HepG2 (cell line): ENCODE results near the gene ZMYND10. TPM values are rescaled to one million over a fixed set of nuclear protein-coding genes. Genes with fewer than 3 reads are reported as not detected.

Experiments used
- CBFB ChIP-seq: sonication (generic); formaldehyde crosslinking; IDR thresholded peaks from 2 replicates; pipeline ENCODE4 v1.4.0; 2020; ENCODE audit warnings: missing genetic modification reagents
- CENPX ChIP-seq: sonication (generic); formaldehyde crosslinking; IDR thresholded peaks from 2 replicates; pipeline ENCODE4 v1.9.0; 2021; ENCODE audit warnings: mild to moderate bottlenecking, missing genetic modification reagents, moderate library complexity
- FOXP1 ChIP-seq, 2 experiments: fragments of 450-650 bp in 1 of 2; IDR thresholded peaks; 2 replicates each; pipeline ENCODE4 v1.6.1; 2017 to 2018; ENCODE audit warnings: antibody characterized with exemption in 1 of 2
- GTF3A ChIP-seq: sonication (generic); formaldehyde crosslinking; conservative IDR thresholded peaks from 2 replicates; pipeline ENCODE4 v1.4.0; 2020; ENCODE audit warnings: mild to moderate bottlenecking, missing genetic modification reagents
- HMG20A ChIP-seq: IDR thresholded peaks from 2 replicates; pipeline ENCODE4 v1.6.1; 2016; ENCODE audit warnings: borderline replicate concordance
- HNF4A ChIP-seq: sonication (generic); formaldehyde crosslinking; IDR thresholded peaks from 2 replicates; pipeline ENCODE4 v1.4.0; 2020; ENCODE audit warnings: missing genetic modification reagents
- HNRNPLL ChIP-seq: fragments of 200-400 bp; formaldehyde crosslinking; IDR thresholded peaks from 2 replicates; pipeline ENCODE4 v1.6.1; 2017; ENCODE audit warnings: mild to moderate bottlenecking, low read depth, low read length; ENCODE audit not compliant: poor library complexity, severe bottlenecking
- KLF11 ChIP-seq: IDR thresholded peaks from 2 replicates; pipeline ENCODE4 v1.6.1; 2016; ENCODE audit warnings: missing compliant biosample characterization
- KLF13 ChIP-seq: sonication (generic); formaldehyde crosslinking; IDR thresholded peaks from 2 replicates; pipeline ENCODE4 v1.4.0; 2020; ENCODE audit warnings: mild to moderate bottlenecking, missing genetic modification reagents
- MIXL1 ChIP-seq: IDR thresholded peaks from 2 replicates; pipeline ENCODE4 v1.6.1; 2016
- MXI1 ChIP-seq: IDR thresholded peaks from 3 replicates; pipeline ENCODE4 v1.6.1; 2012; ENCODE audit warnings: low read depth, low read length, inconsistent platforms, borderline replicate concordance
- MYNN ChIP-seq: sonication (generic); formaldehyde crosslinking; IDR thresholded peaks from 2 replicates; pipeline ENCODE4 v1.4.0; 2020; ENCODE audit warnings: mild to moderate bottlenecking, low read depth, missing genetic modification reagents
- NFIB ChIP-seq: sonication (generic); formaldehyde crosslinking; IDR thresholded peaks from 2 replicates; pipeline ENCODE4 v1.9.0; 2021; ENCODE audit warnings: missing genetic modification reagents, mild to moderate bottlenecking, borderline replicate concordance
- NRL ChIP-seq: sonication (generic); formaldehyde crosslinking; IDR thresholded peaks from 2 replicates; pipeline ENCODE4 v1.5.0; 2020; ENCODE audit warnings: missing genetic modification reagents, mild to moderate bottlenecking, moderate library complexity, borderline replicate concordance
- PPARG ChIP-seq: conservative IDR thresholded peaks from 2 replicates; pipeline ENCODE4 v1.6.1; 2016; ENCODE audit warnings: missing biosample characterization, missing genetic modification reagents
- SRSF9 ChIP-seq: fragments of 200-400 bp; formaldehyde crosslinking; IDR thresholded peaks from 2 replicates; pipeline ENCODE4 v1.6.1; 2018; ENCODE audit warnings: borderline replicate concordance, mild to moderate bottlenecking, low read depth, low read length; ENCODE audit not compliant: insufficient read depth, poor library complexity, severe bottlenecking
- THAP11 ChIP-seq: IDR thresholded peaks from 2 replicates; pipeline ENCODE4 v1.6.1; 2016; ENCODE audit warnings: missing biosample characterization, missing genetic modification reagents
- ZIK1 ChIP-seq: sonication (generic); formaldehyde crosslinking; IDR thresholded peaks from 2 replicates; pipeline ENCODE4 v1.5.0; 2020; ENCODE audit warnings: mild to moderate bottlenecking, low read depth, missing genetic modification reagents, borderline replicate concordance
- ZNF136 ChIP-seq: sonication (generic); formaldehyde crosslinking; IDR thresholded peaks from 2 replicates; pipeline ENCODE4 v1.8.1; 2022; ENCODE audit warnings: low read depth, mild to moderate bottlenecking, moderate library complexity, missing genetic modification reagents
- ZNF143 ChIP-seq: sonication (generic); formaldehyde crosslinking; IDR thresholded peaks from 2 replicates; pipeline ENCODE4 v1.4.0; 2020; ENCODE audit warnings: missing genetic modification reagents
- ZNF24 ChIP-seq: fragments of 450-650 bp; IDR thresholded peaks from 2 replicates; pipeline ENCODE4 v1.6.1; 2017; ENCODE audit warnings: antibody characterized with exemption, mild to moderate bottlenecking
- ZNF451 ChIP-seq: sonication (generic); formaldehyde crosslinking; IDR thresholded peaks from 2 replicates; pipeline ENCODE4 v1.5.0; 2020; ENCODE audit warnings: mild to moderate bottlenecking, missing genetic modification reagents
- ZNF549 ChIP-seq: sonication (generic); formaldehyde crosslinking; IDR thresholded peaks from 2 replicates; pipeline ENCODE4 v1.5.0; 2020; ENCODE audit warnings: missing genetic modification reagents
- ZNF792 ChIP-seq: IDR thresholded peaks from 2 replicates; pipeline ENCODE4 v1.6.1; 2016
- ZNF83 ChIP-seq: sonication (generic); formaldehyde crosslinking; IDR thresholded peaks from 2 replicates; pipeline ENCODE4 v1.4.0; 2020; ENCODE audit warnings: missing genetic modification reagents, mild to moderate bottlenecking, borderline replicate concordance
- polyA plus RNA-seq, 8 experiments: library from polyadenylated mRNA; depleted of rRNA in 3 of 8; stranded (reverse) in 7 of 8; unstranded in 1 of 8; fragments of >200 nt; fragmentation: Illumina TruSeq in 4 of 8; extraction: Trizol in 4 of 8; gene quantifications; 2 replicates each; pipeline versions ENCODE4 v1.2.1 to v1.2.3, GENCODE V29; 2011 to 2016; ENCODE audit warnings: low read depth in 4 of 8, missing spikeins in 1 of 8, mixed read lengths in 1 of 8; ENCODE audit not compliant: insufficient read depth in 1 of 8
- total RNA-seq, 5 experiments: library from RNA; depleted of rRNA; stranded (reverse); fragments of >200 nt; fragmentation: Illumina TruSeq; extraction: Trizol; gene quantifications; 2 replicates each; pipeline ENCODE4 v1.2.3, GENCODE V29; 2016; ENCODE audit warnings: low read depth in 1 of 5
- TF ChIP-seq, protein P1 (sequence below): sonication (generic); formaldehyde crosslinking; conservative IDR thresholded peaks from 2 replicates; pipeline ENCODE4 v1.4.0; 2020; ENCODE audit warnings: missing genetic modification reagents
- TF ChIP-seq, protein P2 (sequence below): IDR thresholded peaks from 2 replicates; pipeline ENCODE4 v1.6.1; 2016

ZMYND10 gene
- total and polyA plus RNA-seq, 2 of the 13 experiments (the other 11 are each of a cell fraction or from before 2014, with no cell fraction given): 0.60 to 0.74 TPM

DNA sequence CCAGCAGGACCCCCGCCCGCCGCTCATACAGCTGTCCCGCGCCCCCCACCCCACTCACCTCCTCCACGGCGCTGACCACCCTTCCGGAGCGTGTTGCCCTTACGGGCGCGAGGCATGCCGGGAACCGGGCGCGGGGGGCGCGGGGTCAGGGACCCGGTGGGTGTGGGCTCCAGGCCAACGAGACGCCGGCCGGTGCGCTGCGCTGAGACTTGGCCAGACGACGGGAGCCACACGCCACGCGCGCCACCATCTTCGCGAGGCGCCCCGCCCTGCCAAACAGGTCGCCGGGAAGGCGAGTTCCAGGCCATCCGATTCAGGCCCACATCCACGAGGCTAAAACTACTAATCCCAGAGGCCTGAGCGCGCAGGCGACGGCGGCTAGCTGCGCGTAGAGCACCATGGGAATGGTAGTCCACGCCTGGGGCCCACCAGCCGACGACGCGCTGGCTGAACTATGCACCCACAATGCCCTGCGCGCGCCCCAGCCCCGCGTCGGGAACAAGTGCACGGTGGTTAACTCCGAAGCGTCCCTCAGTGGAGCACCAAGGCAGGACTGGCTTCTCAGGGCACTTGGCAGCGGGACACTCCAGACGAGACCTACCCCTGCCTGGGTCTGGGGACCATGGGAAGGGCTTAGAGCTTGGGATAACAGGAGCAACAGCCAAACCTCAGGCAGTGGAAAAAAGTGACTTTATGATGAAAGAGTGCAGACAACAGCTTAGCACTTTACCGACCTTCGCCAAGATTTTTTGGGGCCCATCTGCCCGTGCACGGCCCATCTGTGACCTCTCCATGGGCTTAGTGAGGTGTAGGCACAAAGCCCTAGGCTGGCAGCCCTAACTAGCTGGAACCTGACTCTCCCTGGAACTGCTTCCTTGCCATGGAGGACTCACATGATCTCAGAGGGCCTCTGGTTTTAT lies 53.1 kb downstream of the ZMYND10 start, which contains the start of gene IFRD2 (continued):
- TF ChIP-seq, protein P1, sequence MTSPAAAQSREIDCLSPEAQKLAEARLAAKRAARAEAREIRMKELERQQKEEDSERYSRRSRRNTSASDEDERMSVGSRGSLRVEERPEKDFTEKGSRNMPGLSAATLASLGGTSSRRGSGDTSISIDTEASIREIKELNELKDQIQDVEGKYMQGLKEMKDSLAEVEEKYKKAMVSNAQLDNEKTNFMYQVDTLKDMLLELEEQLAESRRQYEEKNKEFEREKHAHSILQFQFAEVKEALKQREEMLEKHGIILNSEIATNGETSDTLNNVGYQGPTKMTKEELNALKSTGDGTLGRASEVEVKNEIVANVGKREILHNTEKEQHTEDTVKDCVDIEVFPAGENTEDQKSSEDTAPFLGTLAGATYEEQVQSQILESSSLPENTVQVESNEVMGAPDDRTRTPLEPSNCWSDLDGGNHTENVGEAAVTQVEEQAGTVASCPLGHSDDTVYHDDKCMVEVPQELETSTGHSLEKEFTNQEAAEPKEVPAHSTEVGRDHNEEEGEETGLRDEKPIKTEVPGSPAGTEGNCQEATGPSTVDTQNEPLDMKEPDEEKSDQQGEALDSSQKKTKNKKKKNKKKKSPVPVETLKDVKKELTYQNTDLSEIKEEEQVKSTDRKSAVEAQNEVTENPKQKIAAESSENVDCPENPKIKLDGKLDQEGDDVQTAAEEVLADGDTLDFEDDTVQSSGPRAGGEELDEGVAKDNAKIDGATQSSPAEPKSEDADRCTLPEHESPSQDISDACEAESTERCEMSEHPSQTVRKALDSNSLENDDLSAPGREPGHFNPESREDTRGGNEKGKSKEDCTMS (CRISPR knock-in tag): no peak
- peak; percentile 89 for TF ChIP-seq CBFB (CRISPR knock-in tag)
- no peak; the same call in 1 of the 2 replicates for TF ChIP-seq ZIK1 (CRISPR knock-in tag)
- TF ChIP-seq ZNF549 (CRISPR knock-in tag): no peak
- TF ChIP-seq NFIB: no peak
- no peak for TF ChIP-seq SRSF9
- 0 out of 2 replicates have a peak, but pooled peaks have one; percentile 45 for TF ChIP-seq PPARG (CRISPR knock-in tag)
- 0 out of 2 replicates have a peak, but pooled peaks have one; percentile 55 for TF ChIP-seq GTF3A (CRISPR knock-in tag)
- TF ChIP-seq MIXL1 (CRISPR knock-in tag): 0 out of 2 replicates have a peak, but pooled peaks have one; percentile 35
- no peak for TF ChIP-seq ZNF24
- TF ChIP-seq ZNF451 (CRISPR knock-in tag): no peak
- no peak for TF ChIP-seq CENPX (CRISPR knock-in tag)
- 0 out of 2 replicates have a peak, but pooled peaks have one; percentile 32 for TF ChIP-seq ZNF136 (CRISPR knock-in tag)
- peak; percentile 89; the same call in 2 of the 3 replicates for TF ChIP-seq MXI1
- TF ChIP-seq KLF11 (CRISPR knock-in tag): no peak
- no peak; the same call in 1 of the 2 replicates for TF ChIP-seq NRL (CRISPR knock-in tag)
- TF ChIP-seq ZNF143 (CRISPR knock-in tag): peak; percentile 97
- no peak for TF ChIP-seq ZNF792
- TF ChIP-seq HMG20A (CRISPR knock-in tag): no peak
- no peak for TF ChIP-seq HNF4A (CRISPR knock-in tag)
- peak; percentile 98 for TF ChIP-seq THAP11 (CRISPR knock-in tag)
- TF ChIP-seq KLF13 (CRISPR knock-in tag): no peak
- no peak for TF ChIP-seq FOXP1 (IDR thresholded peaks at IDR 0.05)
- no peak for TF ChIP-seq FOXP1 (CRISPR knock-in tag; IDR thresholded peaks at IDR 0.05)
- TF ChIP-seq HNRNPLL: peak; percentile 57
- no peak for TF ChIP-seq MYNN (CRISPR knock-in tag)
- no peak for TF ChIP-seq ZNF83
- TF ChIP-seq, protein P2, sequence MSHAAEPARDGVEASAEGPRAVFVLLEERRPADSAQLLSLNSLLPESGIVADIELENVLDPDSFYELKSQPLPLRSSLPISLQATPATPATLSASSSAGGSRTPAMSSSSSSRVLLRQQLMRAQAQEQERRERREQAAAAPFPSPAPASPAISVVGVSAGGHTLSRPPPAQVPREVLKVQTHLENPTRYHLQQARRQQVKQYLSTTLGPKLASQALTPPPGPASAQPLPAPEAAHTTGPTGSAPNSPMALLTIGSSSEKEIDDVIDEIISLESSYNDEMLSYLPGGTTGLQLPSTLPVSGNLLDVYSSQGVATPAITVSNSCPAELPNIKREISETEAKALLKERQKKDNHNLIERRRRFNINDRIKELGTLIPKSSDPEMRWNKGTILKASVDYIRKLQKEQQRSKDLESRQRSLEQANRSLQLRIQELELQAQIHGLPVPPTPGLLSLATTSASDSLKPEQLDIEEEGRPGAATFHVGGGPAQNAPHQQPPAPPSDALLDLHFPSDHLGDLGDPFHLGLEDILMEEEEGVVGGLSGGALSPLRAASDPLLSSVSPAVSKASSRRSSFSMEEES (CRISPR knock-in tag): peak; percentile 19; the same call in 1 of the 2 replicates
